NCI-H2107 treated with DMSO at 0.1 percent for 48 hours (cell line): ENCODE results near the gene MIPEP.

Experiments used
- DNase-seq: peaks from one replicate; lab custom pipeline; 2025; ENCODE audit not compliant: unreplicated experiment; lab: John Stamatoyannopoulos, UW

The MIPEP gene

GRCh38 chr13:23722726-23723453, 166.3 kb downstream of the MIPEP start:
- DNase-seq: peak; percentile 14

GRCh38 chr13:23718996-23719395, 170.2 kb downstream of the MIPEP start:
- DNase-seq: no peak

- DNase-seq: no peak
Observed at GRCh38 chr13:23716401-23716800, 172.8 kb downstream of the MIPEP start.

GRCh38 chr13:23715762-23716235, 173.4 kb downstream of the MIPEP start:
- DNase-seq: peak; percentile 15

GRCh38 chr13:23715092-23715761, 174.0 kb downstream of the MIPEP start:
- no peak for DNase-seq

GRCh38 chr13:23714672-23715071, 174.5 kb downstream of the MIPEP start:
- DNase-seq: no peak

- DNase-seq: no peak
Observed at GRCh38 chr13:23711355-23711754, 177.8 kb downstream of the MIPEP start.

- no peak for DNase-seq
Observed at GRCh38 chr13:23710366-23710765, 178.8 kb downstream of the MIPEP start.

GRCh38 chr13:23709536-23709935, 179.7 kb downstream of the MIPEP start:
- no peak for DNase-seq

- DNase-seq: no peak
Observed at GRCh38 chr13:23707674-23708073, 181.5 kb downstream of the MIPEP start.

GRCh38 chr13:23705583-23705982, 183.6 kb downstream of the MIPEP start:
- no peak for DNase-seq

GRCh38 chr13:23703246-23703860, 185.8 kb downstream of the MIPEP start:
- no peak for DNase-seq

- DNase-seq: peak; percentile 22
Observed at GRCh38 chr13:23701636-23702035, 187.6 kb downstream of the MIPEP start.

- no peak for DNase-seq
Observed at GRCh38 chr13:23701186-23701585, 188.0 kb downstream of the MIPEP start.

- DNase-seq: no peak
Observed at GRCh38 chr13:23699271-23699670, 189.9 kb downstream of the MIPEP start.

- DNase-seq: no peak
Observed at GRCh38 chr13:23697772-23698313, 191.4 kb downstream of the MIPEP start.

- no peak for DNase-seq
Observed at GRCh38 chr13:23696610-23697009, 192.6 kb downstream of the MIPEP start.

GRCh38 chr13:23695711-23696464, 193.3 kb downstream of the MIPEP start:
- DNase-seq: no peak

GRCh38 chr13:23695196-23695595, 194.0 kb downstream of the MIPEP start:
- no peak for DNase-seq

GRCh38 chr13:23692816-23693215, 196.4 kb downstream of the MIPEP start:
- no peak for DNase-seq

GRCh38 chr13:23690668-23691067, 198.5 kb downstream of the MIPEP start:
- DNase-seq: no peak
